DND-41 (cell line): ENCODE measurements around the gene OSBP2.

Source experiments
- ATAC-seq: fragments of 200-7000 bp; cut with Tn5 transposase; 3 replicates; pipeline ENCODE4 v1.9.1; 2021; ENCODE audit warnings: low read depth; ENCODE audit not compliant: insufficient read depth
- DNase-seq: peaks from one replicate; pipeline ENCODE4 v3.0.0-alpha.2; 2020
- H2AFZ ChIP-seq: 2 replicates; pipeline ENCODE4 v1.6.0; 2012; ENCODE audit warnings: low read depth, low read length
- H3K27ac ChIP-seq: 2 replicates; pipeline ENCODE4 v1.5.1; 2012; ENCODE audit warnings: low read length, inconsistent platforms
- H3K27me3 ChIP-seq: fragments of 200-600 bp; sonication (generic); 2 replicates; pipeline ENCODE4 v1.6.0; 2012; ENCODE audit warnings: low read length, mild to moderate bottlenecking, inconsistent platforms; ENCODE audit not compliant: insufficient read depth, poor library complexity
- H3K36me3 ChIP-seq: 2 replicates; pipeline ENCODE4 v1.5.1; 2012; ENCODE audit warnings: low read length, inconsistent platforms; ENCODE audit not compliant: insufficient read depth
- H3K4me1 ChIP-seq: 2 replicates; pipeline ENCODE4 v1.5.1; 2012; ENCODE audit warnings: mild to moderate bottlenecking, low read length; ENCODE audit not compliant: insufficient read depth
- H3K4me2 ChIP-seq: 2 replicates; pipeline ENCODE4 v1.6.0; 2012; ENCODE audit warnings: mild to moderate bottlenecking, moderate library complexity, low read length, inconsistent platforms; ENCODE audit not compliant: insufficient read depth
- H3K4me3 ChIP-seq, 2 experiments: fragments of 200-600 bp in 1 of 2; shearing (Covaris generic) in 1 of 2; 2 replicates each; pipeline ENCODE4 v1.5.1; 2012 to 2016; ENCODE audit warnings: inconsistent platforms in 2 of 2, low read length in 2 of 2, mild to moderate bottlenecking in 2 of 2, low read depth in 1 of 2, moderate library complexity in 1 of 2
- H3K79me2 ChIP-seq: 2 replicates; pipeline ENCODE4 v1.6.0; 2012; ENCODE audit warnings: low read length, inconsistent platforms; ENCODE audit not compliant: insufficient read depth
- H3K9ac ChIP-seq: 2 replicates; pipeline ENCODE4 v1.6.0; 2012; ENCODE audit warnings: low read depth, mild to moderate bottlenecking, inconsistent platforms, low read length, moderate library complexity
- H3K9me3 ChIP-seq: 2 replicates; pipeline ENCODE4 v1.5.1; 2012; ENCODE audit warnings: low read length, moderate library complexity, mild to moderate bottlenecking, inconsistent platforms; ENCODE audit not compliant: insufficient read depth, severe bottlenecking
- H4K20me1 ChIP-seq: 2 replicates; pipeline ENCODE4 v1.6.0; 2012; ENCODE audit warnings: low read length; ENCODE audit not compliant: insufficient read depth
- CTCF ChIP-seq: IDR thresholded peaks from 2 replicates; pipeline ENCODE4 v1.5.1; 2012; ENCODE audit warnings: borderline replicate concordance, low read length, moderate library complexity, mild to moderate bottlenecking; ENCODE audit not compliant: poor library complexity, severe bottlenecking; ENCODE audit errors: extremely low read depth
- EZH2 ChIP-seq: IDR thresholded peaks from 3 replicates; pipeline ENCODE4 v1.6.1; 2012; ENCODE audit warnings: borderline replicate concordance, low read depth, mild to moderate bottlenecking, moderate library complexity, low read length, inconsistent platforms; ENCODE audit not compliant: severe bottlenecking

Gene OSBP2

GRCh38 chr22:30810105-30810504 lies 115.4 kb downstream of the OSBP2 start:
- no peak overlapping the region for H3K4me3 ChIP-seq
- no peak overlapping the region for H3K27ac ChIP-seq
- no peak overlapping the region for H3K9ac ChIP-seq
- no peaks in the 10 kb centered on the region for H3K79me2 ChIP-seq
- H3K4me1 ChIP-seq = no peaks in the 10 kb centered on the region
- H3K36me3 ChIP-seq = no peaks in the 10 kb centered on the region
- H3K27me3 ChIP-seq = peaks cover 2% of the 10 kb centered on the region
- H4K20me1 ChIP-seq = peaks cover 10% of the 10 kb centered on the region
- ATAC-seq (no peak), DNase-seq (no peak)
- TF ChIP-seq CTCF (no peak), EZH2 (no peak)
- H2AFZ ChIP-seq = no peak overlapping the region
- H3K4me2 ChIP-seq = no peak overlapping the region
- H3K9me3 ChIP-seq = no peaks in the 10 kb centered on the region

- H3K27me3 ChIP-seq = peaks cover 5% of the 10 kb centered on the region
- no peaks in the 10 kb centered on the region for H3K36me3 ChIP-seq
- no peaks in the 10 kb centered on the region for H4K20me1 ChIP-seq
- TF ChIP-seq EZH2 (no peak), CTCF (no peak)
- ATAC-seq (no peak), DNase-seq (no peak)
- H3K27ac ChIP-seq = no peak overlapping the region
- no peak overlapping the region for H3K9ac ChIP-seq
- no peak overlapping the region for H3K4me3 ChIP-seq
- H3K4me1 ChIP-seq = no peaks in the 10 kb centered on the region
- H2AFZ ChIP-seq = no peak overlapping the region
- no peaks in the 10 kb centered on the region for H3K79me2 ChIP-seq
- no peaks in the 10 kb centered on the region for H3K9me3 ChIP-seq
- H3K4me2 ChIP-seq = no peak overlapping the region
Observed at GRCh38 chr22:30813936-30814335, 119.3 kb downstream of the OSBP2 start.

- Histone ChIP-seq H3K9me3 (no peaks in the 10 kb centered on the region), H3K27me3 (peaks cover 5% of the 10 kb centered on the region), H3K4me1 (no peaks in the 10 kb centered on the region), H3K36me3 (no peaks in the 10 kb centered on the region), H3K9ac (no peak overlapping the region), H4K20me1 (no peaks in the 10 kb centered on the region), H3K79me2 (no peaks in the 10 kb centered on the region), H3K4me3 (no peak overlapping the region), H2AFZ (no peak overlapping the region), H3K27ac (no peak overlapping the region), H3K4me2 (no peak overlapping the region)
- ATAC-seq (no peak), DNase-seq (no peak)
- TF ChIP-seq CTCF (no peak), EZH2 (no peak)
Observed at GRCh38 chr22:30816413-30816812, 121.7 kb downstream of the OSBP2 start.

GRCh38 chr22:30821381-30821780 lies 126.7 kb downstream of the OSBP2 start:
- no peak overlapping the region for H3K4me2 ChIP-seq

More at GRCh38 chr22:30821381-30821780, 126.7 kb downstream of the OSBP2 start:
- Histone ChIP-seq H3K9ac (no peak overlapping the region), H3K9me3 (no peaks in the 10 kb centered on the region), H2AFZ (no peak overlapping the region), H3K27me3 (peaks cover 13% of the 10 kb centered on the region), H3K79me2 (no peaks in the 10 kb centered on the region), H3K4me3 (no peak overlapping the region), H3K27ac (no peak overlapping the region), H4K20me1 (no peaks in the 10 kb centered on the region), H3K36me3 (no peaks in the 10 kb centered on the region), H3K4me1 (no peaks in the 10 kb centered on the region)
- TF ChIP-seq EZH2 = no peak
- no peak for TF ChIP-seq CTCF
- DNase-seq = no peak
- ATAC-seq = no peak
